ENCODE results near the gene GALR2. TPM values are rescaled to one million over a fixed set of nuclear protein-coding genes. Genes with fewer than 3 reads are reported as not detected.
"Not testable (repeated sequence)": the region's sequence is repeated elsewhere in the genome, so short reads cannot be mapped to it uniquely, and the experiment has no call there.

The GALR2 gene
- total RNA-seq, 4 donors from 2014 or later = not detected

DNA sequence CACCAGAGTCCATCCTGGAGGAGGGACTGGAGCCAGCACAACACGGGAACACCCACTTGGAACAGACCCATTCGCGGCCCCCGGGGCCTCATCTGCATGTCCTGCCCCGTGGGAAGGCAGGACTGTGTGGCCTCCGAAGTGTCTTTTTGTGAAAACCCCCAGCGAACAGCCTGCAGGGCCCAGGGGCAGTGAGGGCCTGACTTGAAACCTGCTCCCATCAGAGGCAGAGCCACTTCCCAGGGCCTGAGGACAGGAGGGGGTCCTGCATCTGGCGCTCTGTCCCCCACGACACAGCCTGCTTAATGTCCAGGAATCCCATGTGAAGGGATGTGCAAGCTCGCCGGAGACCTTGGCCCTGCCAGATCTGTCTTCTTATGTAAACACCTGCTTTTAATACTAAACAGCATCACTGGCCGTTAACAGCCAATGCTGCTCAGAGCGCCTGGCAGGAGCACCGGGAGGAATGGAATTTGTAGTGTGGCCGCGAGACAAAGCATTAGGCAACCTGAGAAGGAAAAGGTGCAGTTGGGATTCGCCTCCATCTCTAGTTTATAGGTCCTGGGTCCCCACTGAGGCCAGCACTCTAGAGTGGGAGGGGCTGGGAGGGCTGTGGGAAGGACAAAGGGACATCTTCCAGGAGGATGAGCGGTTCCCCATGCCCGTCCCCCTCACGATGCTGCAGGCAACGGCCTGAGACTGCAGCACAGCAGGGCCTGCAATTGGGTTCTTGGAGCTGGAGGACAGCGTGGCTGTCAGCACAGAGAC is 37.9 kb upstream of the GALR2 start:
- peak in 1 of 2 donors; percentile 50 for DNase-seq
- no peak for TF ChIP-seq CTCF (IDR thresholded peaks at IDR 0.05)
- no peak for TF ChIP-seq POLR2A (IDR thresholded peaks at IDR 0.05)
- intact Hi-C loops (cut with DNase I; ENCODE audit: low total_unique reads) = no loop called here
- Histone ChIP-seq H3K27ac (peak overlapping the region; percentile 30 to 60), H3K27me3 (no peaks in the 10 kb centered on the region), H3K36me3 (no peaks in the 10 kb centered on the region), H3K9me3 (no peaks in the 10 kb centered on the region), H3K4me3 (no peak overlapping the region), H3K4me1 (no peaks in the 10 kb centered on the region)

- Histone ChIP-seq H3K27me3 (no peaks in the 10 kb centered on the region), H3K27ac (peak overlapping the region in 1 of 2 donors; percentile 60), H3K4me3 (no peak overlapping the region), H3K36me3 (no peaks in the 10 kb centered on the region), H3K4me1 (no peaks in the 10 kb centered on the region), H3K9me3 (no peaks in the 10 kb centered on the region)
- intact Hi-C loops (cut with DNase I; ENCODE audit: low total_unique reads) = no loop called here
- no peak for DNase-seq
- TF ChIP-seq CTCF (IDR thresholded peaks at IDR 0.05) (no peak), POLR2A (IDR thresholded peaks at IDR 0.05) (no peak)
Measured at GRCh38 chr17:76038050-76038449, 36.5 kb upstream of the GALR2 start.

DNA sequence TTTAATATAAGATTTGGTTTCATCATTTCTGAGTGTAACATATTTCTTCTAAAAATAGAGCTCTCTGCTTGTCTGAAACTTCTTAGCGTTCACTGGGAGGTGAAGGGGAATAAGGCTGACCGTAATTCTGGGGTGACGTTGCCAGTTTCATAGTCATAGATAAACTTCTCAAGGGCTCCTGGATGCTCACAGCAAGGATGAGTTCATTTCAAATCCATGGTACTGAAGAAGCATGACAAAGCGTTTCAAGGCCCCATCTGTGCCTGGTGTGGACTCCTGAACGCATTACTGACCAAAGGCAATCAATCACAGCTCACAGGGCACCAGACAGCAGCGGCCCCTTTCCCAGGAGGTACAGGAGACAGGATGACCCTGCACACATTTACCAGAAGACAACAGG is 35.5 kb upstream of the GALR2 start:
- H3K9me3 ChIP-seq = no peaks in the 10 kb centered on the region
- H3K4me3 ChIP-seq = no peak overlapping the region
- H3K4me1 ChIP-seq = no peaks in the 10 kb centered on the region
- DNase-seq = peak in 1 of 2 donors; percentile 40
- H3K27me3 ChIP-seq = no peaks in the 10 kb centered on the region
- intact Hi-C loops (cut with DNase I; ENCODE audit: low total_unique reads) = no loop called here
- TF ChIP-seq POLR2A (IDR thresholded peaks at IDR 0.05) (no peak), CTCF (IDR thresholded peaks at IDR 0.05) (no peak)
- H3K36me3 ChIP-seq = no peaks in the 10 kb centered on the region
- peak overlapping the region; percentile 12 to 39 for H3K27ac ChIP-seq

- Histone ChIP-seq H3K27ac (no peak overlapping the region), H3K9me3 (no peaks in the 10 kb centered on the region), H3K4me1 (no peaks in the 10 kb centered on the region)
Measured at GRCh38 chr17:76040376-76040775, 34.2 kb upstream of the GALR2 start.

DNA sequence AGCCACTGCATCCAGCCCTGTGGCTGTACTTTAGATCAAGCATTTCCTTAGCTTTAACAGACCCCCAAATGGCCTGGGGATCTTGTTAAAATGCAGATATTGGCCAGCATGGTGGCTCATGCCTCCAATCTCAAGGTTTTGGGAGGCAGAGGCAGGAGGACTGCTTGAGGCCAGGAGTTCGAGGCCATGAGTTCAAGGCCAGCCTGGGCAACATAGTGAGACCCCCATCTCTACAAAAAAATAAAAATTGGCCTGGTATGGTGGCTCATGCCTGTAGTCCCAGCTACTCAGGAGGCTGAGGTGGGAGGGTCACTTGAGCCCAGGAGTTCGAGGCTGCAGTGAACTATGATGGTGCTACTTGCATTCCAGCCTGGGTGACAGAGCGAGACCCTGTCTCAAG is 31.7 kb upstream of the GALR2 start:
- H3K27ac ChIP-seq; H3K4me3 ChIP-seq; H3K4me1 ChIP-seq; DNase-seq; H3K27me3 ChIP-seq; H3K36me3 ChIP-seq; H3K9me3 ChIP-seq; intact Hi-C loops (cut with DNase I; ENCODE audit: low total_unique reads): not testable (repeated sequence)

More at GRCh38 chr17:76040376-76040775, 34.2 kb upstream of the GALR2 start:
- no peak overlapping the region for H3K4me3 ChIP-seq
- DNase-seq = no peak
- TF ChIP-seq POLR2A (IDR thresholded peaks at IDR 0.05) (no peak), CTCF (IDR thresholded peaks at IDR 0.05) (no peak)
- H3K27me3 ChIP-seq = no peaks in the 10 kb centered on the region
- H3K36me3 ChIP-seq = no peaks in the 10 kb centered on the region
- intact Hi-C loops (cut with DNase I; ENCODE audit: low total_unique reads) = no loop called here

DNA sequence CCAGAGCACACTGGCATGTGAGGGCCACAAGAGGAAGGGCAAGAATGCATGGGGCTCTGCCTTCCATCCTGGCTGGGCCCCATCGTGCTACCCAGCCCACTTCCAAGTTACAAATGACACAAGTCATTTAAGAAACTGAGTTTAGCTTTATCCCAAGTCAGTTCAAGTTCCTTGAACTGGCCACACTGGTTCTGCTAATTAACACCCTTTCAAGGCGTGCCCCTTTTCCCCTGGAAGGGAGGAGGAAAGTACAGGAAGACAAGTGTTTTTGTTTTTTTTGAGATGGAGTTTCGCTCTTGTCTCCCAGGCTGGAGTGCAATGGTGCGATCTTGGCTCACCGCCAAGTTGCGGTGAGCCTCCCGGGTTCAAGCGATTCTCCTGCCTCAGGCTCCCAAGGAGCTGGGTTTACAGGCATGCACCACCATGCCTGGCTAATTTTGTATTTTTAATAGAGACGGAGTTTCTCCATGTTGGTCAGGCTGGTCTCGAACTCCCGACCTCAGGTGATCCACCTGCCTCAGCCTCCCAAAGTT is 30.0 kb upstream of the GALR2 start:
- H3K27ac ChIP-seq; H3K4me1 ChIP-seq; intact Hi-C loops (cut with DNase I; ENCODE audit: low total_unique reads); H3K27me3 ChIP-seq; DNase-seq; H3K4me3 ChIP-seq; H3K9me3 ChIP-seq; H3K36me3 ChIP-seq: not testable (repeated sequence)

Data from uterus (tissue), 4 donors.